GM19351 (cell line): ENCODE data around the gene GOLGA7B.

Experiments
- ATAC-seq: cut with Tn5 transposase; IDR thresholded peaks from one replicate; pipeline ENCODE4 v1.9.1; 2021; ENCODE audit warnings: mild to moderate bottlenecking, moderate library complexity; ENCODE audit not compliant: unreplicated experiment

Gene GOLGA7B

GRCh38 chr10:97915346-97916131, 65.9 kb downstream of the GOLGA7B start:
- no peak for ATAC-seq

- no peak for ATAC-seq
Measured at GRCh38 chr10:97916586-97916985, 66.9 kb downstream of the GOLGA7B start.

- ATAC-seq = no peak
Measured at GRCh38 chr10:97919012-97919411, 69.4 kb downstream of the GOLGA7B start.

DNA sequence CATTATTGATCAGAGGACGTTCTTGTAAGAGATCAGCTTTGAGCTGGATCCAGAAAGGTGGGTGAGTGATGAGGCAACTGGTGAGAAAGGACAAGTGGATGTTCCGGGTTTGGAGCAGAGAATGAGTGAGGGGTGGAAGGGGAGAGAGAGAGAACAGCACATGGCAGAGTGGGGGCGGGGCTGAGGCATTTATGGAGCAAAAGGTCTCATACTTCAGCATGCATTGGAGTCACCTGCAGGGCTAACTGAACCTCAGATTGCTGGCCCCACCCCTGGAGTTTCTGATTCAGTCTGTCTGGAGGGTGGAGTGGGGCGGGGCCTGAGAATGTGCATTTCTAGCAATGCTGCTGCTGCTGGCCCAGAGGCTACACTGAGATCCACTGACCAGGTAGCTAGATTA, 71.2 kb downstream of the GOLGA7B start:
- no peak for ATAC-seq
